ENCODE data around the gene C10orf71. TPM values are rescaled to one million over a fixed set of nuclear protein-coding genes. Genes with fewer than 3 reads are reported as not detected.

Gene C10orf71
- total and polyA plus RNA-seq, 2 experiments from 2014 or later, result not detected

GRCh38 chr10:49255883-49256282, 43.1 kb upstream of the C10orf71 start:
- no peak for TF ChIP-seq EZH2phosphoT487 (IDR thresholded peaks at IDR 0.05; ENCODE audit: low read depth, severe bottlenecking, unreplicated experiment)
- Histone ChIP-seq H4K20me1 (ENCODE audit: insufficient read depth, poor library complexity, severe bottlenecking) (no peaks in the 10 kb centered on the region), H3K4me1 (ENCODE audit: insufficient read depth) (no peaks in the 10 kb centered on the region), H3K4me3 (no peak overlapping the region), H3K9me3 (ENCODE audit: low read depth) (no peaks in the 10 kb centered on the region), H3K36me3 (replicated peaks; ENCODE audit: insufficient read depth, low read depth) (no peaks in the 10 kb centered on the region), H2AFZ (no peak overlapping the region), H3K9me2 (replicated peaks; ENCODE audit: insufficient read depth) (no peaks in the 10 kb centered on the region), H3K79me2 (no peaks in the 10 kb centered on the region), H3K27ac (no peak overlapping the region), H3K27me3 (no peaks in the 10 kb centered on the region), H3K4me2 (no peak overlapping the region)
- DNase-seq (ENCODE audit: low spot score), result no peak
- 67% methylated on average over 3 of the region's 3 CpGs for WGBS (ENCODE audit: low lambda C conversion rate, missing lambda C conversion rate)

GRCh38 chr10:49257154-49257553, 41.8 kb upstream of the C10orf71 start:
- H3K79me2 ChIP-seq, result no peaks in the 10 kb centered on the region
- no peak overlapping the region for H3K4me3 ChIP-seq
- H2AFZ ChIP-seq, result no peak overlapping the region
- WGBS (ENCODE audit: low lambda C conversion rate, missing lambda C conversion rate), result 87% methylated on average over 1 of the region's 1 CpG
- no peaks in the 10 kb centered on the region for H3K36me3 ChIP-seq (replicated peaks; ENCODE audit: insufficient read depth, low read depth)
- H3K9me3 ChIP-seq (ENCODE audit: low read depth), result no peaks in the 10 kb centered on the region
- H3K27ac ChIP-seq, result no peak overlapping the region
- no peaks in the 10 kb centered on the region for H3K9me2 ChIP-seq (replicated peaks; ENCODE audit: insufficient read depth)
- H4K20me1 ChIP-seq (ENCODE audit: insufficient read depth, poor library complexity, severe bottlenecking), result no peaks in the 10 kb centered on the region
- no peaks in the 10 kb centered on the region for H3K4me1 ChIP-seq (ENCODE audit: insufficient read depth)
- DNase-seq (ENCODE audit: low spot score), result no peak
- H3K27me3 ChIP-seq, result no peaks in the 10 kb centered on the region
- no peak overlapping the region for H3K4me2 ChIP-seq
- no peak for TF ChIP-seq EZH2phosphoT487 (IDR thresholded peaks at IDR 0.05; ENCODE audit: low read depth, severe bottlenecking, unreplicated experiment)
- no peak for TF ChIP-seq EZH2 (IDR thresholded peaks at IDR 0.05; ENCODE audit: borderline replicate concordance)
- no peak for TF ChIP-seq CTCF (IDR thresholded peaks at IDR 0.05; ENCODE audit: poor library complexity)

GRCh38 chr10:49257626-49258349, 41.2 kb upstream of the C10orf71 start:
- TF ChIP-seq EZH2 (IDR thresholded peaks at IDR 0.05; ENCODE audit: borderline replicate concordance) (no peak), EZH2phosphoT487 (IDR thresholded peaks at IDR 0.05; ENCODE audit: low read depth, severe bottlenecking, unreplicated experiment) (no peak), CTCF (IDR thresholded peaks at IDR 0.05; ENCODE audit: poor library complexity) (no peak)
- 80% methylated on average over 11 of the region's 11 CpGs for WGBS (ENCODE audit: low lambda C conversion rate, missing lambda C conversion rate)
- Histone ChIP-seq H4K20me1 (ENCODE audit: insufficient read depth, poor library complexity, severe bottlenecking) (no peaks in the 10 kb centered on the region), H3K9me2 (replicated peaks; ENCODE audit: insufficient read depth) (no peaks in the 10 kb centered on the region), H3K27ac (no peak overlapping the region), H2AFZ (no peak overlapping the region), H3K9me3 (ENCODE audit: low read depth) (no peaks in the 10 kb centered on the region), H3K27me3 (no peaks in the 10 kb centered on the region), H3K4me3 (no peak overlapping the region), H3K4me2 (no peak overlapping the region), H3K36me3 (replicated peaks; ENCODE audit: insufficient read depth, low read depth) (no peaks in the 10 kb centered on the region), H3K4me1 (ENCODE audit: insufficient read depth) (no peaks in the 10 kb centered on the region), H3K79me2 (no peaks in the 10 kb centered on the region)
- no peak for DNase-seq (ENCODE audit: low spot score)

- H4K20me1 ChIP-seq (ENCODE audit: insufficient read depth, poor library complexity, severe bottlenecking), result no peaks in the 10 kb centered on the region
- H3K4me3 ChIP-seq, result no peak overlapping the region
- no peaks in the 10 kb centered on the region for H3K9me3 ChIP-seq (ENCODE audit: low read depth)
- no peaks in the 10 kb centered on the region for H3K36me3 ChIP-seq (replicated peaks; ENCODE audit: insufficient read depth, low read depth)
- no peaks in the 10 kb centered on the region for H3K27me3 ChIP-seq
- H3K4me2 ChIP-seq, result no peak overlapping the region
- no peak overlapping the region for H2AFZ ChIP-seq
- H3K27ac ChIP-seq, result no peak overlapping the region
- H3K4me1 ChIP-seq (ENCODE audit: insufficient read depth), result no peaks in the 10 kb centered on the region
- TF ChIP-seq CTCF (IDR thresholded peaks at IDR 0.05; ENCODE audit: poor library complexity), result no peak
- TF ChIP-seq EZH2 (IDR thresholded peaks at IDR 0.05; ENCODE audit: borderline replicate concordance), result no peak
- no peak for TF ChIP-seq EZH2phosphoT487 (IDR thresholded peaks at IDR 0.05; ENCODE audit: low read depth, severe bottlenecking, unreplicated experiment)
- H3K9me2 ChIP-seq (replicated peaks; ENCODE audit: insufficient read depth), result no peaks in the 10 kb centered on the region
- no peak for DNase-seq (ENCODE audit: low spot score)
- no peaks in the 10 kb centered on the region for H3K79me2 ChIP-seq
Measured at GRCh38 chr10:49258350-49258683, 40.7 kb upstream of the C10orf71 start.
